Hepatocyte (in vitro differentiated cells): Measurements from ENCODE around the gene CHD6.

Experiments used
- CTCF ChIP-seq: fragments of 200-600 bp; sonication (generic); IDR thresholded peaks from 2 replicates; pipeline ENCODE4 v1.5.1; 2016; ENCODE audit warnings: antibody characterized with exemption, mild to moderate bottlenecking; ENCODE audit not compliant: poor library complexity
- EZH2 ChIP-seq: fragments of 200-600 bp; sonication (generic); IDR thresholded peaks from 2 replicates; pipeline ENCODE4 v1.6.1; 2016; ENCODE audit warnings: antibody characterized with exemption, mild to moderate bottlenecking, borderline replicate concordance
- EZH2phosphoT487 ChIP-seq: fragments of 200-600 bp; sonication (generic); IDR thresholded peaks from one replicate; pipeline ENCODE4 v1.6.1; 2018; ENCODE audit warnings: antibody characterized with exemption, mild to moderate bottlenecking, low read depth, moderate library complexity; ENCODE audit not compliant: unreplicated experiment, severe bottlenecking

- TF ChIP-seq CTCF (no peak), EZH2 (no peak), EZH2phosphoT487 (no peak)
These were observed 185.0 kb downstream of the CHD6 start for GRCh38 chr20:41433203-41433602.
